HK-2 (cell line): ENCODE results near the gene GRIFIN.

Experiments used
- DNase-seq: peaks from one replicate; pipeline ENCODE4 v3.0.0-alpha.2; 2018; ENCODE audit not compliant: unreplicated experiment

The GRIFIN gene

DNA sequence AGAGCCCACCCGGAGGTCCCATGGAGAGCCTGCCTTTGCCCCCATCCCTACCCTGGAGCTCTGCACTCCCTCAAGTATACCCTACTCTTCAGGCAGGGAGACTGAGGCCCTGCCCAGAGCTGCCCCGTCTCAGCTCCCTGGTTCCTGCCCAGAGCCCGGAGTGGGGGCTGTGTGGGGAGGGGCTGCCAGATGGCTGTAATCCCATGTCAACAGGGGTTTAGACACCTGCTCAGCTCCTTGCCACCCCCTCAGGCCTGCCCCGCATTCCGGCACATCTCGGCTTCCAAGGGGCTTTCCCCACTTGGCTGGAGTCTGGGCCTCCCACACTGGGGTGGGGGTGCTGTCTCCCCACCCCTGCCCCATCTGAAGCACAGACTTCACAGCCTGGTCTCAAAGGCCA lies 22.5 kb upstream of the GRIFIN start:
- DNase-seq = no peak

DNA sequence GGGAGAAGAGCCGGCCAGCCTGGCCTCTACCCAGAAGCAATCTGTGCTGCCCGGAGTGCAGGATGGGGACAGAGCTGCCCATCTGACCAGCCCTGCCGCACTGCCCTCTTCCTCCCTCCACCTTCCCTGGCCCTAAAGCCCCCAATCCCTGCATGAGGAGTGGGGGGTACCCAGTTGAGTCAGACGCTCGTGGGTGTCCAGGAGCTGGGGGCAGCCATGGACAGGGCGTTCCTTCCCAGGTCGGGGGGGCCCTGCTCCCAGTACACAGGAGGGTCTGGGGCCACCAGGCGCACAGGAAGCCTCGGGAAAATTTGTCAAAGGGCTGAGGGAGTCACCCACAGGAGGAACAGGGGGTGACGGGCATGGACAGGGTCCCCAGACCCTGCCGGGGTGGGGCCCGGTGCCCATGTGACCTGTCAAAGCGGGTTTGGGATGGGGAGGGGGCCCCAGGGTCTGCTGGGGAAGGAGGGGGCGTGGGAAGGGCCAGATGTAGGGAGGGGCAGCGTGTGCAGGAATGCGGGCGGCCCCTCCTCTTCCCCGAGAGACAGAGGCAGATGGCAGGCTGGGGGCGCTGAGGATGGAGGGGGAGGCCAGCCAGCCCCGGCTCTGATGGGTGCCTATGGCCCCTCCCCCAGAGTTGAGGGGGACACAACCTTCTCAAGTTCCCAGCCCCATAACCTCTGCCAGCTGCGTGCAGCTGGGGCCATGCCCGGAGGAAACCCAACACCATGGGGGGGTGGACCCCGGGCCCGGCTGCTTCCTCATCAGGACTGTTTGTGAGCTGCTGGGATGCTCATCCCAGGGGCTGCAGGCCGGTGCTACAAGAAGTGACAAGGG lies 21.5 kb upstream of the GRIFIN start:
- no peak for DNase-seq

DNA sequence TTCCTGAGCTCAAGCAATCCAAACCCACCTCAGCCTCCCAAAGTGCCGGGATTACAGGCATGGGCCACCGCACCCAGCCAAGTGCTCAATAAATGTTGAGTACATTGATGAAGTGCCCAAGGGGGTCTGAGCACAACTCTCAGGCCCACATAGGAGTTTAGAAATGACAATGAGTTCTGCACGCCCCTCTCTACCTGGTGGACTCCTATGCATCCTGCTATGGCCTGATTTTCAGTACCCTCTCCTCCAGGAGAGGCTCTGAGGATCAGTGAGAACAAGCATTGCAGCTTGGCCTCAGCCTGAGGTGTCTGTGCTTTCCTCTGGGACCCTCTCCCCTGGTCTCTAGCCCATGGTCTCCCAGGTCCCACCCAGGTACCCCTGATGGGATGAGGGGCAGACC lies 20.9 kb upstream of the GRIFIN start:
- DNase-seq = no peak

DNA sequence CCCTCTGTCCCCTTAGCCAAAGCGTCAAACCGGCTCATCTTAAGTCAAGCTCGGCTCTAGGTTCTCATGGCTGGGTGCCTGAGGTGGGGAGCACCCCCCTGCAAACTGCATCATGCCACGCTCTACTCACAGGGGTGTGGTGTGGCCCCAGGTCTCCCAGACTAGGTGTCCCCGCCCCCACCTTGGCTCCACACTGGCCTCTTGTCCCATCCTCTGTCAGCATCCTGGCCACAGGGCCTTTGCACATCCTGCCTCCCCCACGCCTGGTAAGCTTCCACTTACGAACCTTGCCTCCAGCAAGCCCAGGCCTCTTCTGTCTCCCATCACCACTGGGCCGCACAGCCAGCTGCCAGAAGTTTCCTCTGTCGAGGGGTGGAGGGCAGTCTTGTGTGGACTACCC lies 20.2 kb upstream of the GRIFIN start:
- no peak for DNase-seq

DNA sequence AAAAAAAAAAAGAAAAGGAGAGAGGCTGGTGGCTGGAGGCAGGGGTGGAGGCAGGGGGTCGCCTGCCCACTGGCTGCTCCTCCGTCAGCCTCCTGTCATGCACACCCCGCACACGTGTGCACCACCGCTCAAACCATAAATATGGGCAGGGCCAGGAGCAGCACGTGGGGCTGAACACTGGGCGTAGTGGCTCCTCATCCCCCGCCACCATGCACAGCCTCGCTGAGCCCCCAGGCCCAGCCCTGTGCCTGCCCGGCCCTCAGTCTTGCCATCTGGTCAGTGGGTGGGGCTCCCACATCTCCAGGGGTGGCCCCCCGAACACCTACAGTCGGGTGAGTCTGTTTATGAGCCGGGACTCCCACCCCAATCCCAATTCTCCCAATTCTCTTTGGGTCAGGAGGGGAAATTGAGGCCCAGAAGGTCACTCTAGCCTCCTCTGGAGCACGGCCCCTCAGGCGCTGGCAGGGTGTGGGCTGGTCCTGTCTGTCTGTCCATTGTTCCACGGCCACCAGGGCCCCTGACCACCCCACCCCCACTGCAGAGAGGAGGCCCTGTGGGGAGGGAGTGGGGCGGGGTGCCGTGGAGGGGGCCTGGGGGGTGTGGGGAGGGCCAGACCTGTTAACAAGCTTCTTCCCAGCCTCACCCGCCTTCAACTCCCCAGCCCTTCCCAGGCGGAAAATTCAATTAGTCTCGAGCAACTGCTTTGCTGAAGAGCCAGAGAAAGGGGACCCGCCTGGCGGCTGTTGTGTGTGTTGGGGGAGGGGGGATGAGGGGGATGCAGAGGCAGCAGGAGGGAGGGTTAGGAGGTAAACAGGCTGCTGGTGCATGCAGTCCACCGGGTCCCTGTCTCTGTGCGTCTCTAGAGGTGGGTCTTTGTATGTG lies 19.5 kb upstream of the GRIFIN start:
- DNase-seq = no peak

DNA sequence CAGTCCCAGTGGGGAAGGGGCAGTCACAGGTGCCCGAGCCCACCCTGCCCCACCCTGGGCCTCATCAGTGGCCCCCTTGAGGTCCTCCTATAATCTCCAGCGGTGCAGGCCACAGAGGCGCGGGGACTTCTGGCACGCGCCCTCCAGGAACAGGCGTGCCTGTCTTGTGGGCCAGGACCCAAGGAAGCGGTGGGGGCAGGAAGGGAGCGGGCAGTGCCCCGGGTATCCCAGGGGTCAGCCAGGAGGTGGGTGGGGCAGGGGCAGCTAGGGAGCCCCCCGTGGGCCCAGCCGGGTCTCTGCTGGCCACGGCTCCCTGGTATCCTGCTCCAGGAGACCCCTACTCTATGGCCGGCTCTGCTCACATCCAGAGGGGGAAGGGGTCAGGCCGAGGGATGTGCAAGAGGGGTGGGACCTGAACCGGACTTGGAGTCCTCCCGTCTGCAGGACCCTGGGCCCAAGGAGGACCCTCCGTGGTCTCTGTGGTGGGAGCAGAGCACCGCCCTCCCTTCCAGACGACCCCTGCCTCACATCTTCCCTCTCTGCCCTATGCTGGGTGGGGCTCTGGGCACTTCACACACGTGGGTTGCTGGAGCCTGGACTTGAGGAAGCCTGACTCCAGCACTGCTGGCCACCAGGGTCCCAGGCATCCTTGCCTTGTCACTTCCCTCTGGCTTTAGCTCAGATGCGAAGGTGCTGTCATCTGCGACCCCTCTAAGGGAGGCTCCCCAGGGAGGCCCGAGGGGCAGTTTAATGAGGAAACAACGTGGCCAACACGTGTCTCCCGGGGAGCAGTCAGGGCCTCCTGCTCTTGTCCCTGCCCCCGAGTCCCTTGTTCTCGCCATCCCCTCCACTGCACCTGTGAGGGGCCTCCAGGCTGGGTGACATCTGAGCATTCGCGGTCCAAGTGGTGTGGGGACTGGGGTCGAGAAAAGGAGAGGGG lies 18.3 kb upstream of the GRIFIN start:
- DNase-seq = no peak

DNA sequence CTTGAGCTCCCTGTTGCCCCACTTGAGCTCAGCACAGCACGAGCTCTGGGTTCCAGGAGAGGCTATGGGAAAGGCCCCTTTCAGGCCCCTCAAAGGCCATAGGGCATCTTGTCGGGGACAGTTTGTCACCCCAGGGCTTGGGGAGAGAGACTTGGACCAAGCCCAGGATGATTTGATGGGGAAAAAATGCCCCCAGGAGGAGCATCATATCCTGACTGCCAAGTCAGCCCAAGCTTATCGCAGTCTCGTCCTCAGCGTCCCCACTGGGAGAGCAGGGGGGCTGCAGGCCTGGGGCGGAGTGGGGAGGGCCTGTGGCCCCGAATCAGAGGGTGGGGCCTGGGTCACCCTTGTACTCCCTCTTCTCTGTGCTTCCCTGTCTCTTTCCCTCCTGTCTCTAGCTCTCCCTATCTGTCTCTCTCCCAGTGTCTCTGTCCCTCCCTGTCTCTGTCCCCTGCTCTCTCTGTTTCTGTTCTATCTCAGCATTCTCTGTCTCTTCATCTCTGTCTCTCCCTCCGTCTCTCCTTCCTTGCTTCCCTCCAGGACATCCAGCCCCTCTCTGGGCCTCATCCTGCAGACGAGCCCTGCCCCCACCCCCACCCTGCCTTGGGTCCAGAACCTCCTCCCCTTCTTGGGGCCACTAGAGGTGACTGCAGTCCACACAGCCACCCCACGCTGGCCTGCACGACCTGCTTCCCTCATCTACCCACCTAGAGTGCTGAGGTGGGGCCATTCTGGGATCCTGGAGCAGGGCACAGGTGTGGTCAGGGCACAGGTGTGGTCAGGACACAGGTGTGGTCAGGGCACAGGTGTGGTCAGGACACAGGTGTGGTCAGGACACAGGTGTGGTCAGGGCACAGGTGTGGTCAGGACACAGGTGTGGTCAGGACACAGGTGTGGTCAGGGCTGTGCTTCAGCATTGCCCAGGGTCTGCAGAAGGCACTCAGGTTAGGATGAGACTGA lies 17.3 kb upstream of the GRIFIN start:
- DNase-seq = no peak

DNA sequence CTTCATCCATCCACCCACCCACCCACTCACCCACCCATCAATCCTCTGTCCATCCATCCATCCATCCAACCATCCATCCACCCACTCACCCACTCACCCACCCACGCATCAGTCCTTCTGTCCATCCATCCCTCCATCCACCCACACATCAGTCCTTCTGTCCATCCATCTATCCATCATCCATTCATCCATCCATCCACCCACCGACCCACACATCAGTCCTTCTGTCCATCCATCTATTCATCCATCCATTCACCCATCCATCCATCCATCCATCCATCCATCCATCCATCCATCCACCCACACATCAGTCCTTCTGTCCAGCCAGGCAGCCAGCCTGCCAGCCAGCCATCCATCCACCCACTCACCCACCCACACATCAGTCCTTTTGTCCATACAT lies 15.8 kb upstream of the GRIFIN start:
- no peak for DNase-seq

DNA sequence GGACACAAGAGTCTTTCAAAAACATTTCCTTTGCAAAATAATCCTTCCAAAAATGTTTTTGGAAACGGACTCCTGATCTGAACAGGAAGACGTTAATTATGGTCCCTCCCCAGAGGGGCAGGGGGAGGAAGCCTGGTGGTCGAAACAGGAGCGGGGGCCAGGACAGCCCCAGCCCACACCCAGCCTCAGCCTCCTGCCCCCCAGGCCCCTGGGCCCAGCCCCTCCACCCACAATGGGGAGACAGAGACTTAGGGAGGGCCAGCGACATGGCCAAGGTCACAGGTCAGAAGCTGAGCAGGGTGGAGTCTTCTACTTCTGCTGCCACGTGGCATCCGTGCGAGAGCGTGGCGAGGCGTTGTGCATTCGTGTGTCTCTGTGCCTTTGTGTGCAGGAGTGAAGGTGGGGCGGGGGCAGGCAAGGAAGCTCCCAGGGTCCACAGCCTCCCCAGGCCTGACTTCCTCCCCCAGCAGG lies 14.0 kb upstream of the GRIFIN start:
- no peak for DNase-seq

DNA sequence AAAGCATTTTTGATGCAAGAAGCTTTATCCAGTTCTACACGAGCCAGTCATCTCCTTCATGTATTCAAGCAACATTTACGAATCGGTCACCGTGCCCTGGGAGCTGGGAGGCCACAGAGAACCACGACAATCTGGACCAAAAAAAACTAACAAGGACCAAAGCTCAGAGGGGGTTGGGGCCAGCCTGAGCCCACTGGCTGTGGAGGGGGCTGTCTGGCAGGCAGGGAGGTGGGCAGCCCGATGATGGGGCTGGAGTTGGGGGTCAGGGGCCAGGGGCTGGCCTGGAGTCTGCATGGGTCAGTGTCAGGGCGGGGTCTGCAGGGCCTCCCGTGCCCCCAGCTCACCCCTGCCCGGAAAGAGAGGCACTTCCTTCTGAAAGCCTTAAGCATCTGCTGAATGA lies 12.5 kb upstream of the GRIFIN start:
- DNase-seq = no peak

DNA sequence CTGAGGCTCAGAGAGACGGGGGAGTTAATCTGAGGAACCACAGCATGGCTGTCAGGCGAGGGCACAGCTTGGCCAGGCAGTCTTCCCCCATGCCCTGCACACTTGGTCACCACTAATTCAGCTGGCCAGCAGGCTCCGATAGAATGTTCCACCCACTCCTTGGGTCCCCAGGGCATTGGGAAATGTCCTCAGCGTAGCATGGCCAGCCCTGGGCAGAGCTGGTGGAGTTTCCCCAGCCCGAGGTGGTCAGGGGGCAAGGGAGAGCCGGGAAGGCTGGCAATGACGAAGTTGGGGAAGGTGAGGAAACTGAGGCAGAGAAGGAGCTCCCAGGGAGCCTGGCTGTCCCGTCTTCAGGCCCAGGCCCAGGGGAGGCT lies 12.1 kb upstream of the GRIFIN start:
- no peak for DNase-seq

DNA sequence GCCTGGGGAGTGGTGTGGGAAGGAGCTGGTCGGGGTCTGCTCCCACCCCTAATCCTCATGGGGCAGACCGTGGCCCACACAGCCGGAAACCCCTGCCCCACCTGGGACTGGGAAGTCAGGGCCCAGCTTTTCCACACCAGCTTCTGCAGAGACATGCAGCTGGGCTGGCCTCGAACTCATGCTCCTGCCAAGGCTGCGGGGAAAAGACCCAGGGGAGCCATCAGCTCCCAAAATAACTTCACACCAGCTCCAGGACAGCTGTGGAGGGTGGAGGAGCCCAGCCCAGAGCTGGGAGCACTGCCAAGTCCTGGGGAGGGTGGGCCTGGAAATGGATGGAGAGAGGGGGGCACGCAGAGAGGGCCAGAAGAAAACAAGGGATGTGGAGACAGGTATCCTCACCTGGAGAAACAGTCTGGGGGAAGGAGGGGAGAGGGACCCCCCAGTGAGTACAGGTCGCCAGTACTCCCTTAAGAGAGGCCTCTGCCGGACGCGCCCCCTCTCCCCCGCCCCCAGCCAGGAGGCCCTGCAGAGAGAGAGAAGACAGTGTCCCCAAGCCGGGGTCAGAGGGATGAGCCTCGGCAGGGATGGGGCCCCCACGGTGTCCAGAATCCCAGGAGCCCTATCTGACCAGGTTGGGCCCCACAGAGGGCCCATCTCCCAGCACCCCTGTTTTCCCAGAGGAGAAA lies 11.5 kb upstream of the GRIFIN start:
- no peak for DNase-seq

DNA sequence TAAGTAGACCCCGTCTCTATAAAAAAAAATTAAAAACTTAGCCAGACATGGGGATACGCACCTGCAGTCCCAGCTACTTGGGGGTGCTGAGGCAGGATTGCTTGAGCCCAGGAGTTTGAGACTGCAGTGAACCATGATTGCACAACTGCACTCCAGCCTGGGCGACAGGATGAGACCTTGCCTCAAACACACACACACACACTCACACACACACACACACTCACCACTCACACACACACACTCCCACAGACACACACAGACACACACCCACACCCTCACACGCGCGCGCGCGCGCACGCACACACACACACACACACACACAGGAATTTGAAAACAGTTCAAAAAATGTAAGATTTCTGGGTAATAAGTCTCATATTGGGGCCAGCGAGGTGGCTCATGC lies 8.7 kb upstream of the GRIFIN start:
- no peak for DNase-seq

DNA sequence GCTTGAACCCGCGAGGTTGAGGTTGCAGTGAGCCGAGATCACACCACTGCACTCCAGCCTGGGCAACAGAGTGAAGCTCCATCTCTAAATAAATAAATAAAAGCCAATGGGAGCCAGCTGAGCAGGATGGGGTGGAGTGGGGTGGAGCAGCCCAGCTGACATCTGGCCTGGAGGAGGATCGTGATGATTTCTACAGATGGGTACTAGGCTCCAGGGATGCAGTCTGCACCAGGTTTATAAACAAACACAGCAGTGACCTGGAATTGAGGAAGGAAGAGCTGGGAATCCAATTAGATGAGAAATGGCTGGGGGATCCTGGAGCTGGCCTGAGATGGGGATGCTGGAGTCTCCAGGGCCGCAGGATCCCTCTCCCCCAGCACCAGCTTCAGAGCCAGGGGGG lies 7.3 kb upstream of the GRIFIN start:
- DNase-seq = no peak

DNA sequence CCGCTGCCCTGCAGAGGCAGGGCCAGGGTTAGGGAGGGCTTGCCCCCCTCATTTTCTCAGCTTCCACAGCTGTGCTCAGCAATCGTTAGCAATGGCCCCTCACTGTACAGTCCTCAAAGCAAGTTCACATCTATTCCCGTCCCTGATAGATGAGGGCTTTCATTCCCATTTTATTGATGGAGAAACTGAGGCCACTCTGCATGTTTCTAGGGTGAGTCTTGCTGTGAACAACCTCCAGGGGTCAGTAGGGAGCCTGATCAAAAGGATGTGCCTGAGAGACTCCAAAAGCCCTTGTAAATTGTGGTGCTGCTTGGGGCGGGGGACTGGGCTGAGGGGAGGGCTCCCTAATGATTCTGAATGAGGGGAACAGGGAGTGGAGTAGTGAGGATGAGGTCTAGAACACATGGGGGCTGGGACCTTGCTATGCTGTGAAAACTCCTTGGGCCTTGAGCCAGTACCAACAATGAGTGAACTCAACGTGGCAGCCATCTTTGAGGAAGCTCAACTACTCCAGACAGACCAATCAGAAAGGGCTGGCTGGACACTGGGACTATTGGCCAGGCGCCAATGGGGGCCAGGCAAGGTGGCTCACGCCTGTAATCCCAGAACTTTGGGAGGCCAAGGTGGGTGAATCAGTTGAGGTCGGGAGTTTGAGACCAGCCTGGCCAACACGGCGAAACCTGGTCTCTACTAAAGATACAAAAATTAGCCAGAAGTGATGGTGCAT lies 6.7 kb upstream of the GRIFIN start:
- no peak for DNase-seq

DNA sequence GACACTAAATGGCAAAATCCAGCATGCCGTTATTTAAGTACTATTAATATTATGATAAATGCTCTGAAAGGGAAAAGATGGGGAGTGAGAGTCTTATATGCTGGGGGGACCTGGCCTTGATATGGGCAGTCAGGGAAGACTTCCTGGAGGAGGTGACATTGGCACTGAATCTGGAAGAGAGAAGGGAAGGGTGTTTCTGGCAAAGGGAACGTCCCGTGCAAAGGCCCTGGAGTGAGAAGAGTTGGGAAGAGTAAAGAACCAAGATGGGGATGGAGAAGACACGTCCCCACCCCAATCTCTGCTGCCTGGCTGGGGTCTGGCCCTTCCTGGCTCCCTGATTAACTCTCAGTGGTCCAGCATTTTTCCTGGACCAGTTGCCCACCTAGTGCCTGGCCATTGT lies 5.0 kb upstream of the GRIFIN start:
- DNase-seq = no peak

DNA sequence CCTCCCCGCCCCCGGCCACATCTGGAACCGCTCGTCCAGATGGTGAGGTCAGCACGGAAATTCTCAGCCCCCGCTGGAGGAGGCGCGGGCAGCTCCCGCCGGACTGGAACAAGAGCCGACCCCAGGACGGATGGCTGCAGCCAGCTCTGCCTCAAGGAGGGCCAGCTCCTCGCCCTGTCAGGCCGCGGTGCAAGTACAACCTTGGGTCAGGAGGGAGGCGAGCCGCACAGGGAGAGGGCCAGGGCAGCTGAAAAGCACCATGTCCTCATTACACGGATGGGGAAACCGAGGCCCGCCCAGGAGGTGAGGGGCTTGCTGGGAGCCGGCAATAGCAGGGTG lies 3.8 kb upstream of the GRIFIN start:
- DNase-seq = no peak

DNA sequence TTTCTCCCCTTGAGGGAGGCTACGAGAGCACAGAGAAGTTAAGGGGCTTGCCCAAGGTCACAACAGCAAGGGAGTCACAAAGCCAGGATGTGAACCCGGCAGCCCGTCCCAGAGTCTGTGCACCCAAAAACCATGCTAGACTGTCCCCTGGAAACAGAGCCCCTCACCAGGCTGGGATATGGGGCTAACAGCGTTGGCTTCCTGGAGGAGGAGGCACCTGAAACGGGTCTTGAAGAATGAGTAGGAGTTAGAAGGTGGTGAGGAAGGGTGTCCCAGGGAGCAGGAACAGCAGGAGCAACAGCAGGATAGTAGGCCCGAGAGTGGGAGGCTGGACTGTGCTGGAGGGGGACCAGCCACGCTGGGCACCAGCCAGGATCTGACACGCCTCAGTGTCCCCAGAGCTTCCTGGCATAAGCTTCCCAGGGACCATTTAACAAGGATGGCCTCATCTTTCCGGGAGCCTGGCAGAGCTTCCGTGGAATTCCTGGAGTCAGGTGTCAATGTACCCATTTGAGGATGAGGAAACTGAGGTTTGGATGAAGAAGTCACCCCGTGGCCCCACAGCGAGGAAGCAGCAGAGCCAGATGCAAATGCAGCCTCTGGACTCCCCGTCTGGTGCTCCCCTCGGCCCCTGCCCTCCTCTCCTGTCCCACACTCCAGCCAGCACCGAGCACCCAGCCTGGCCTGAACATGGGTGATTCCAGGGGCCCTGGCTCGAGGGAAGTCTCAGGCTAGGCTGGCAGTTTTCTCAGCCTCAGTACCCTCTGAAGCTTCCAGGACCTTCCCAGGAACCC lies 3.3 kb upstream of the GRIFIN start:
- DNase-seq = no peak

DNA sequence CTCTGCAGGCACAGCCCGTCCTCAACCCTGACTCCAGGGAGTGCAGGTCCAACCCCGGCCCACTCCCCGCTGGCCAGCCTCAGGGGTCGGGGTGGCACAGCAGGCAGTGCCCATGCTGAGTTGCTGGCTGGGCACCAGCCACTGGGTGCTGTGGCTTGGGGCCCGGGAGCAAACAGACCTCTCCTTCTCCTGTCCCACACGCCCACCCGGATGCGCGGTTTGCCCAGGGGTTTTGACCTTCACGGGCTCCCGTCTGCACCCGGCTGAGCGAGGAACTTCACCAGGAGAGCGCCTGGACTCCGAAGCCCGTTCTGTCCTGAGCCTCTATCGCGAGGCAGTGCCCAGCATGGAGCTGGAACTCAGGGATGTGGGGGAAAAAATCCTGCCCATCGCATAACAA lies 2.6 kb upstream of the GRIFIN start:
- DNase-seq = no peak
